Esophagus squamous epithelium (tissue), 4 donors: ENCODE measurements around the gene RBM12.

Source experiments
- POLR2A ChIP-seq, 4 donors: fragments of 450-650 bp; IDR thresholded peaks; one replicate each; pipeline ENCODE4 v1.6.1; 2017; ENCODE audit warnings: antibody characterized with exemption in 4 of 4, mild to moderate bottlenecking in 4 of 4, moderate library complexity in 3 of 4
- TF ChIP-seq, protein P1 (sequence below), 6 experiments: fragments of 450-650 bp in 4 of 6; fragments of 200-600 bp in 2 of 6; sonication (generic) in 2 of 6; IDR thresholded peaks; one replicate each; pipeline ENCODE4 v1.5.1; 2016 to 2019; ENCODE audit warnings: antibody characterized with exemption in 6 of 6, mild to moderate bottlenecking in 4 of 6, moderate library complexity in 4 of 6

DNA sequence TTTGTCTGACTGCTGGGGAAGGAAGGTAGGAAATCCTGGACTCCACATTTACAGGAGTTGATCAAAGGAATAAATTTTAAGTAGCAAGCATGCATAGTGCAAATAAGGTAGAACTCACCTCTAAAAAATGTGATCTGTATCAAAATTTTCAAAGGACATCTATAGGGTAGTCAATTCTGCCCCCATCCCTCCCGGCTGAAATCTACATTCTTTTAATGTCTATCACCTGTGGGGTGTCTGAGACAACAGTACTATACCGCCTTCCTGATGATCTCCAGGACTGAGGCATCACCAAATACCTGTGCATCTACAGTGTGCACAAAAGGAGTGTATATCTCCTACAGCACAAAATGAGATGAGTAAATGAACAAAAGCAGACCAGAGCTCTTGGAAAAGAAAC lies 19.9 kb downstream of the RBM12 start:
- TF ChIP-seq, protein P1, sequence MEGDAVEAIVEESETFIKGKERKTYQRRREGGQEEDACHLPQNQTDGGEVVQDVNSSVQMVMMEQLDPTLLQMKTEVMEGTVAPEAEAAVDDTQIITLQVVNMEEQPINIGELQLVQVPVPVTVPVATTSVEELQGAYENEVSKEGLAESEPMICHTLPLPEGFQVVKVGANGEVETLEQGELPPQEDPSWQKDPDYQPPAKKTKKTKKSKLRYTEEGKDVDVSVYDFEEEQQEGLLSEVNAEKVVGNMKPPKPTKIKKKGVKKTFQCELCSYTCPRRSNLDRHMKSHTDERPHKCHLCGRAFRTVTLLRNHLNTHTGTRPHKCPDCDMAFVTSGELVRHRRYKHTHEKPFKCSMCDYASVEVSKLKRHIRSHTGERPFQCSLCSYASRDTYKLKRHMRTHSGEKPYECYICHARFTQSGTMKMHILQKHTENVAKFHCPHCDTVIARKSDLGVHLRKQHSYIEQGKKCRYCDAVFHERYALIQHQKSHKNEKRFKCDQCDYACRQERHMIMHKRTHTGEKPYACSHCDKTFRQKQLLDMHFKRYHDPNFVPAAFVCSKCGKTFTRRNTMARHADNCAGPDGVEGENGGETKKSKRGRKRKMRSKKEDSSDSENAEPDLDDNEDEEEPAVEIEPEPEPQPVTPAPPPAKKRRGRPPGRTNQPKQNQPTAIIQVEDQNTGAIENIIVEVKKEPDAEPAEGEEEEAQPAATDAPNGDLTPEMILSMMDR (IDR thresholded peaks at IDR 0.05), result no peak
- no peak for TF ChIP-seq POLR2A (IDR thresholded peaks at IDR 0.05)
